Endothelial cell (in vitro differentiated cells): Measurements from ENCODE around the gene PADI4. TPM values are rescaled to one million over a fixed set of nuclear protein-coding genes. Genes with fewer than 3 reads are reported as not detected.

Source experiments
- DNase-seq: peaks from one replicate; pipeline ENCODE4 v3.0.0; 2021; ENCODE audit warnings: low spot score
- H3K27ac Mint-ChIP-seq: one replicate; pipeline ENCODE4 v1.8.0; 2021; ENCODE audit warnings: mixed read lengths, inconsistent platforms; ENCODE audit not compliant: unreplicated experiment
- H3K27me3 Mint-ChIP-seq: one replicate; pipeline ENCODE4 v1.8.0; 2021; ENCODE audit warnings: mild to moderate bottlenecking, moderate library complexity, mixed read lengths, inconsistent platforms; ENCODE audit not compliant: unreplicated experiment
- H3K36me3 Mint-ChIP-seq: one replicate; pipeline ENCODE4 v1.8.0; 2021; ENCODE audit warnings: mild to moderate bottlenecking, low read depth, mixed read lengths, inconsistent platforms; ENCODE audit not compliant: unreplicated experiment
- H3K4me1 Mint-ChIP-seq: one replicate; pipeline ENCODE4 v1.8.0; 2021; ENCODE audit warnings: mild to moderate bottlenecking, mixed read lengths, inconsistent platforms; ENCODE audit not compliant: unreplicated experiment
- H3K4me3 Mint-ChIP-seq: one replicate; pipeline ENCODE4 v1.8.0; 2021; ENCODE audit warnings: mild to moderate bottlenecking, mixed read lengths, inconsistent platforms; ENCODE audit not compliant: unreplicated experiment
- H3K9me3 Mint-ChIP-seq: one replicate; pipeline ENCODE4 v1.8.0; 2021; ENCODE audit warnings: mixed read lengths, inconsistent platforms; ENCODE audit not compliant: unreplicated experiment
- CTCF ChIP-seq: fragments of 200-600 bp; sonication (generic); IDR thresholded peaks from one replicate; pipeline ENCODE4 v1.5.0; 2021; ENCODE audit warnings: antibody characterized with exemption; ENCODE audit not compliant: unreplicated experiment
- total RNA-seq: library from RNA; stranded (reverse); fragmentation: NEBNext Ultra II Directional; extraction: Animal tissue kit (Norgen Biotek cat#: 25700); gene quantifications from one replicate; pipeline ENCODE4 v1.2.1, GENCODE V29; 2021; ENCODE audit not compliant: unreplicated experiment

The PADI4 gene
- total RNA-seq, 1 donor from 2014 or later: not detected

- Mint-ChIP-seq H3K27me3 (peaks cover 3% of the 10 kb centered on the region), H3K4me3 (no peak overlapping the region), H3K36me3 (no peaks in the 10 kb centered on the region), H3K27ac (no peak overlapping the region), H3K9me3 (no peaks in the 10 kb centered on the region), H3K4me1 (no peaks in the 10 kb centered on the region)
- no peak for DNase-seq
- TF ChIP-seq CTCF: no peak
These were observed 25.2 kb upstream of the PADI4 start for GRCh38 chr1:17282836-17283235.

GRCh38 chr1:17286646-17287045, 21.4 kb upstream of the PADI4 start:
- Mint-ChIP-seq H3K4me1 (no peaks in the 10 kb centered on the region), H3K27me3 (peaks cover 5% of the 10 kb centered on the region), H3K4me3 (no peak overlapping the region), H3K27ac (no peak overlapping the region), H3K36me3 (no peaks in the 10 kb centered on the region), H3K9me3 (no peaks in the 10 kb centered on the region)
- TF ChIP-seq CTCF: no peak
- DNase-seq: no peak

GRCh38 chr1:17287130-17287776, 20.7 kb upstream of the PADI4 start:
- H3K4me3 Mint-ChIP-seq: no peak overlapping the region
- H3K4me1 Mint-ChIP-seq: no peaks in the 10 kb centered on the region
- no peak for DNase-seq
- no peaks in the 10 kb centered on the region for H3K9me3 Mint-ChIP-seq
- H3K36me3 Mint-ChIP-seq: no peaks in the 10 kb centered on the region
- peaks cover 4% of the 10 kb centered on the region for H3K27me3 Mint-ChIP-seq
- no peak for TF ChIP-seq CTCF
- no peak overlapping the region for H3K27ac Mint-ChIP-seq

GRCh38 chr1:17289721-17290120, 18.3 kb upstream of the PADI4 start:
- DNase-seq: no peak
- no peaks in the 10 kb centered on the region for H3K36me3 Mint-ChIP-seq

More at GRCh38 chr1:17289721-17290120, 18.3 kb upstream of the PADI4 start:
- no peaks in the 10 kb centered on the region for H3K4me1 Mint-ChIP-seq
- TF ChIP-seq CTCF: no peak
- no peak overlapping the region for H3K27ac Mint-ChIP-seq
- peaks cover 3% of the 10 kb centered on the region for H3K27me3 Mint-ChIP-seq
- no peak overlapping the region for H3K4me3 Mint-ChIP-seq
- H3K9me3 Mint-ChIP-seq: no peaks in the 10 kb centered on the region
